ENCODE results near the gene TPM1. TPM values are rescaled to one million over a fixed set of nuclear protein-coding genes. Genes with fewer than 3 reads are reported as not detected.

The TPM1 gene
- total and polyA plus RNA-seq, 2 experiments from 2014 or later = 291 to 353 TPM

GRCh38 chr15:63022663-63023062 lies 19.9 kb upstream of the TPM1 start:
- Histone ChIP-seq H3K27ac (no peak overlapping the region), H3K4me2 (no peak overlapping the region), H3K36me3 (replicated peaks; ENCODE audit: insufficient read depth, low read depth) (no peaks in the 10 kb centered on the region), H2AFZ (no peak overlapping the region), H3K79me2 (no peaks in the 10 kb centered on the region), H4K20me1 (ENCODE audit: insufficient read depth, poor library complexity, severe bottlenecking) (no peaks in the 10 kb centered on the region), H3K9me3 (ENCODE audit: low read depth) (no peaks in the 10 kb centered on the region), H3K4me3 (no peak overlapping the region), H3K4me1 (ENCODE audit: insufficient read depth) (no peaks in the 10 kb centered on the region), H3K9me2 (replicated peaks; ENCODE audit: insufficient read depth) (no peaks in the 10 kb centered on the region), H3K27me3 (no peaks in the 10 kb centered on the region)
- TF ChIP-seq EZH2phosphoT487 (IDR thresholded peaks at IDR 0.05; ENCODE audit: low read depth, severe bottlenecking, unreplicated experiment) = no peak
- TF ChIP-seq CTCF (IDR thresholded peaks at IDR 0.05; ENCODE audit: poor library complexity) = no peak
- TF ChIP-seq EZH2 (IDR thresholded peaks at IDR 0.05; ENCODE audit: borderline replicate concordance) = no peak
- no peak for DNase-seq (ENCODE audit: low spot score)

GRCh38 chr15:63023351-63023945 lies 19.1 kb upstream of the TPM1 start:
- Histone ChIP-seq H4K20me1 (ENCODE audit: insufficient read depth, poor library complexity, severe bottlenecking) (no peaks in the 10 kb centered on the region), H3K9me3 (ENCODE audit: low read depth) (no peaks in the 10 kb centered on the region), H3K27me3 (no peaks in the 10 kb centered on the region), H3K27ac (no peak overlapping the region), H3K4me1 (ENCODE audit: insufficient read depth) (no peaks in the 10 kb centered on the region), H3K9me2 (replicated peaks; ENCODE audit: insufficient read depth) (no peaks in the 10 kb centered on the region), H2AFZ (no peak overlapping the region), H3K79me2 (no peaks in the 10 kb centered on the region), H3K36me3 (replicated peaks; ENCODE audit: insufficient read depth, low read depth) (no peaks in the 10 kb centered on the region), H3K4me2 (no peak overlapping the region), H3K4me3 (no peak overlapping the region)
- TF ChIP-seq EZH2phosphoT487 (IDR thresholded peaks at IDR 0.05; ENCODE audit: low read depth, severe bottlenecking, unreplicated experiment) (no peak), EZH2 (IDR thresholded peaks at IDR 0.05; ENCODE audit: borderline replicate concordance) (no peak), CTCF (IDR thresholded peaks at IDR 0.05; ENCODE audit: poor library complexity) (no peak)
- WGBS (ENCODE audit: low lambda C conversion rate, missing lambda C conversion rate) = 69% methylated on average over 3 of the region's 3 CpGs
- DNase-seq (ENCODE audit: low spot score) = no peak

- WGBS (ENCODE audit: low lambda C conversion rate, missing lambda C conversion rate) = 96% methylated on average over 6 of the region's 6 CpGs
- no peak overlapping the region for H3K27ac ChIP-seq
- DNase-seq (ENCODE audit: low spot score) = no peak
- no peaks in the 10 kb centered on the region for H3K79me2 ChIP-seq
- no peaks in the 10 kb centered on the region for H3K9me2 ChIP-seq (replicated peaks; ENCODE audit: insufficient read depth)
- no peaks in the 10 kb centered on the region for H3K27me3 ChIP-seq
- no peak for TF ChIP-seq EZH2 (IDR thresholded peaks at IDR 0.05; ENCODE audit: borderline replicate concordance)
- no peak for TF ChIP-seq CTCF (IDR thresholded peaks at IDR 0.05; ENCODE audit: poor library complexity)
- TF ChIP-seq EZH2phosphoT487 (IDR thresholded peaks at IDR 0.05; ENCODE audit: low read depth, severe bottlenecking, unreplicated experiment) = no peak
- H3K36me3 ChIP-seq (replicated peaks; ENCODE audit: insufficient read depth, low read depth) = no peaks in the 10 kb centered on the region
- no peaks in the 10 kb centered on the region for H3K4me1 ChIP-seq (ENCODE audit: insufficient read depth)
- no peaks in the 10 kb centered on the region for H3K9me3 ChIP-seq (ENCODE audit: low read depth)
- H2AFZ ChIP-seq = no peak overlapping the region
- H3K4me2 ChIP-seq = no peak overlapping the region
- H3K4me3 ChIP-seq = no peak overlapping the region
- H4K20me1 ChIP-seq (ENCODE audit: insufficient read depth, poor library complexity, severe bottlenecking) = no peaks in the 10 kb centered on the region
Measured at GRCh38 chr15:63025460-63025859, 17.1 kb upstream of the TPM1 start.

- Histone ChIP-seq H3K36me3 (replicated peaks; ENCODE audit: insufficient read depth, low read depth) (no peaks in the 10 kb centered on the region), H3K79me2 (no peaks in the 10 kb centered on the region), H3K4me3 (no peak overlapping the region), H3K9me3 (ENCODE audit: low read depth) (no peaks in the 10 kb centered on the region), H2AFZ (no peak overlapping the region), H3K27ac (no peak overlapping the region), H3K4me2 (no peak overlapping the region), H3K9me2 (replicated peaks; ENCODE audit: insufficient read depth) (no peaks in the 10 kb centered on the region), H3K4me1 (ENCODE audit: insufficient read depth) (no peaks in the 10 kb centered on the region), H4K20me1 (ENCODE audit: insufficient read depth, poor library complexity, severe bottlenecking) (no peaks in the 10 kb centered on the region), H3K27me3 (no peaks in the 10 kb centered on the region)
- 89% methylated on average over 2 of the region's 2 CpGs for WGBS (ENCODE audit: low lambda C conversion rate, missing lambda C conversion rate)
- DNase-seq (ENCODE audit: low spot score) = no peak
- TF ChIP-seq EZH2phosphoT487 (IDR thresholded peaks at IDR 0.05; ENCODE audit: low read depth, severe bottlenecking, unreplicated experiment) (no peak), EZH2 (IDR thresholded peaks at IDR 0.05; ENCODE audit: borderline replicate concordance) (no peak), CTCF (IDR thresholded peaks at IDR 0.05; ENCODE audit: poor library complexity) (no peak)
Measured at GRCh38 chr15:63027646-63028045, 14.9 kb upstream of the TPM1 start.
